Sigmoid colon (tissue), 7 donors: ENCODE data around the gene UCHL1. TPM values are rescaled to one million over a fixed set of nuclear protein-coding genes. Genes with fewer than 3 reads are reported as not detected.

Experiments
- DNase-seq: peaks from one replicate; pipeline ENCODE4 v3.0.0-alpha.2; 2019
- H3K27ac ChIP-seq, 4 donors: fragments of 200-600 bp; sonication (generic); one replicate each; pipeline ENCODE4 v1.5.1; 2016 to 2019; ENCODE audit warnings: mild to moderate bottlenecking in 1 of 4
- H3K27me3 ChIP-seq, 3 donors: fragments of 200-600 bp; sonication (generic); one replicate each; pipeline ENCODE4 v1.5.1; 2019; ENCODE audit warnings: mild to moderate bottlenecking in 1 of 3
- H3K36me3 ChIP-seq, 4 donors: fragments of 200-600 bp; sonication (generic); one replicate each; pipeline ENCODE4 v1.5.1; 2016 to 2019
- H3K4me1 ChIP-seq, 4 donors: fragments of 200-600 bp; sonication (generic); one replicate each; pipeline ENCODE4 v1.5.1; 2017 to 2019
- H3K4me3 ChIP-seq, 4 donors: fragments of 200-600 bp; sonication (generic); one replicate each; pipeline ENCODE4 v1.5.1; 2017 to 2019; ENCODE audit warnings: mild to moderate bottlenecking in 2 of 4, moderate library complexity in 1 of 4
- H3K9me3 ChIP-seq, 4 donors: fragments of 200-600 bp in 3 of 4; sonication (generic) in 3 of 4; one replicate each; pipeline versions ENCODE4 v1.5.1 to v1.6.1; 2013 to 2019
- EP300 ChIP-seq, 4 donors: sonication (generic); formaldehyde crosslinking; IDR thresholded peaks; one replicate each; pipeline ENCODE4 v1.6.1; 2017; ENCODE audit warnings: antibody characterized with exemption in 4 of 4
- POLR2A ChIP-seq, 2 donors: fragments of 450-650 bp; IDR thresholded peaks; one replicate each; pipeline ENCODE4 v1.6.1; 2016; ENCODE audit warnings: antibody characterized with exemption in 2 of 2, mild to moderate bottlenecking in 2 of 2, moderate library complexity in 2 of 2
- POLR2AphosphoS5 ChIP-seq, 4 donors: sonication (generic); formaldehyde crosslinking; IDR thresholded peaks; one replicate each; pipeline ENCODE4 v1.6.1; 2017; ENCODE audit warnings: antibody characterized with exemption in 4 of 4
- WGBS, 2 donors: extraction: QIAGEN DNeasy Blood & Tissue Kit; methylation state at CpG; one replicate each; pipeline ENCODE4 v1.1.7; 2013; 5-methylcytosine and 5-hydroxymethylcytosine counted together
- intact Hi-C: fragments of 100-400 bp; cut with DNase I; formaldehyde crosslinking; loops from one replicate; pipeline ENCODE4 v1.15.1; 2023
- polyA plus RNA-seq, 3 donors: library from polyadenylated mRNA; stranded (reverse); fragments of 200-250 nt; gene quantifications; one replicate each; pipeline ENCODE4 v1.2.3, GENCODE V29; 2013
- total RNA-seq, 4 donors: library from RNA; depleted of rRNA; stranded (reverse); fragments of >200 nt; gene quantifications; one replicate each; pipeline ENCODE4 v1.1.0, GENCODE V29; 2016
- TF ChIP-seq, protein P1 (sequence below), 4 experiments: fragments of 450-650 bp in 3 of 4; fragments of 200-600 bp in 1 of 4; IDR thresholded peaks; one replicate each; pipeline ENCODE4 v1.5.1; 2016 to 2019; ENCODE audit warnings: antibody characterized with exemption in 4 of 4, mild to moderate bottlenecking in 3 of 4, moderate library complexity in 2 of 4
- donor health status: healthy with polysubstance abuse.
- donor health status: Bipolar disorder and iron deficiency.
- donor health status: healthy.

The UCHL1 gene
- total and polyA plus RNA-seq, 7 donors, result 11.4 to 247 (median 108) TPM; not detected in 1

DNA sequence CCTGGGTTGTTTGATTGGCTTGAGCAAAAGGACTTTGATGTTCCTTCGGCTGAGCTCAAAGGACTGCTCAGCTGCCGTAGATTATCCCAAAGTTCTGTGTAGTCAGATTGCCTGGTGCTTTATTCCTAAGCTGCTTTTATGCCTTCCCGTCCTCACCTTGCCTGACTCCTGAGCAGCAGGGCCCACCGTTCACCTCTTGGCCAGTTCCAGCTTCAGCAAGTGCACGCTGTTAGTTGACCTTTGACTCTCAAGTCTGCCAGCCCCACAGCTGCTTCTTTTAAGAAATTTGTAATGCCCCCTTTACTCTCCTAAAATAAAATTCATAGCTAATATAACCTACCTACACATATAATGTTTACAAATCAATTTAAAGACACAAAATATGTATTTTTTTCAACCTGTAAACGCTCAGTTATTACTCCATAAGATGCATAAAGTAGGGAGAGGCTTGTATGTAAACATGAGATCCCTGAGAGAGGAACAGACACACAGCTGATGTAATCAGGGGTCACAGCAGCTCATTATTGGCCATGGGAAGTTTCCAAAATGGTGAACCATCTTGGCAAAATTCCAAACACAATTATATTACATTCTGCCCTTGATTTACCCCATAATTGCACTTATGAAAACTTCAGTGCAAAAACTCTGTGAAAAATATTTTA is 28.6 kb downstream of the UCHL1 start:
- Histone ChIP-seq H3K36me3 (no peaks in the 10 kb centered on the region), H3K27me3 (no peaks in the 10 kb centered on the region), H3K27ac (no peak overlapping the region), H3K4me3 (no peak overlapping the region), H3K9me3 (no peaks in the 10 kb centered on the region), H3K4me1 (no peaks in the 10 kb centered on the region)
- no peak for DNase-seq
- 69 to 83% methylated on average over 6 of the region's 6 CpGs for WGBS, 2 donors
- TF ChIP-seq POLR2A (IDR thresholded peaks at IDR 0.05) (no peak), POLR2AphosphoS5 (IDR thresholded peaks at IDR 0.05) (no peak), EP300 (IDR thresholded peaks at IDR 0.05) (no peak)
- TF ChIP-seq, protein P1, sequence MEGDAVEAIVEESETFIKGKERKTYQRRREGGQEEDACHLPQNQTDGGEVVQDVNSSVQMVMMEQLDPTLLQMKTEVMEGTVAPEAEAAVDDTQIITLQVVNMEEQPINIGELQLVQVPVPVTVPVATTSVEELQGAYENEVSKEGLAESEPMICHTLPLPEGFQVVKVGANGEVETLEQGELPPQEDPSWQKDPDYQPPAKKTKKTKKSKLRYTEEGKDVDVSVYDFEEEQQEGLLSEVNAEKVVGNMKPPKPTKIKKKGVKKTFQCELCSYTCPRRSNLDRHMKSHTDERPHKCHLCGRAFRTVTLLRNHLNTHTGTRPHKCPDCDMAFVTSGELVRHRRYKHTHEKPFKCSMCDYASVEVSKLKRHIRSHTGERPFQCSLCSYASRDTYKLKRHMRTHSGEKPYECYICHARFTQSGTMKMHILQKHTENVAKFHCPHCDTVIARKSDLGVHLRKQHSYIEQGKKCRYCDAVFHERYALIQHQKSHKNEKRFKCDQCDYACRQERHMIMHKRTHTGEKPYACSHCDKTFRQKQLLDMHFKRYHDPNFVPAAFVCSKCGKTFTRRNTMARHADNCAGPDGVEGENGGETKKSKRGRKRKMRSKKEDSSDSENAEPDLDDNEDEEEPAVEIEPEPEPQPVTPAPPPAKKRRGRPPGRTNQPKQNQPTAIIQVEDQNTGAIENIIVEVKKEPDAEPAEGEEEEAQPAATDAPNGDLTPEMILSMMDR (IDR thresholded peaks at IDR 0.05), result no peak
- intact Hi-C loops, result no loop called here

DNA sequence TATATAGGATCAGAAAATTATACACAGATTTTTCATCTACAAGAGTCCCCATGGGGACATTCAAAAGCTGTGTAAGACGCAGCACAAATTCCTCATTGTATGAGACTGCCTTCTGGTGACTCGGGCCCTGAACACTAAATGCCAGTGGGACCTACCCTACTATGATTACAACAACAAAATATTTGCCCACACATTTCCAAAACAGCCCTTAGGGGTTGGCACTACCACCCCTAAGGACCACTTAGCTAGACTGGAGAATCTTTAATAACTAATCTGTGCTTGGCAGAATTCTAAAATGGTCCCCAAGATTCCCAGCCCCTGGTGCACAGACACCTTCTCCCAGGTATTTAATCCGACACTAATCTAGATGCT is 29.1 kb downstream of the UCHL1 start:
- Histone ChIP-seq H3K36me3 (no peaks in the 10 kb centered on the region), H3K27me3 (no peaks in the 10 kb centered on the region), H3K9me3 (no peaks in the 10 kb centered on the region), H3K4me1 (no peaks in the 10 kb centered on the region), H3K27ac (no peak overlapping the region), H3K4me3 (no peak overlapping the region)
- intact Hi-C loops, result no loop called here
- TF ChIP-seq POLR2A (IDR thresholded peaks at IDR 0.05) (no peak), EP300 (IDR thresholded peaks at IDR 0.05) (no peak), POLR2AphosphoS5 (IDR thresholded peaks at IDR 0.05) (no peak)
- TF ChIP-seq, protein P1 (IDR thresholded peaks at IDR 0.05), result no peak
- WGBS, 2 donors, result 86 to 92% methylated on average over 3 of the region's 3 CpGs
- DNase-seq, result no peak

DNA sequence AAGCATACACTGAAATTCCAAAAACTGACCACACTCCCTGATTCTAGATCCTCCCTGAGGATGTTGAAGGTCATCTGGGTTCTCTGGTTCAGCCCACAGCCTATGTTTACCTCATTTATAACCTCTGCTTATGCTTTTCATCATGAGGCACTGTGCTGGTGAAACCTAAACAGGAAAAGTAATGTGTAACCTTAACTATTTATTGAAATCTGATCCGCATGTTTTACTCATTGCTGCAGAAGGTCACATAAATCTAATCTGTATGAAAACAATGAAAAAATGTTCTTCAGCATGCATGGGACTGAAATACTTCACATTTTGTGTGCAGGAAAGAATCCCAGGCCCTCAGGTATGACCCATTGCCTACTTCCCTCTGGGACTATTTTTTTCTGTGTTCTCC is 30.3 kb downstream of the UCHL1 start:
- intact Hi-C loops, result no loop called here
- Histone ChIP-seq H3K27me3 (no peaks in the 10 kb centered on the region), H3K9me3 (no peaks in the 10 kb centered on the region), H3K36me3 (no peaks in the 10 kb centered on the region), H3K4me1 (no peaks in the 10 kb centered on the region), H3K27ac (no peak overlapping the region), H3K4me3 (no peak overlapping the region)
- WGBS, 2 donors, result 75 to 77% methylated on average over 1 of the region's 1 CpG
- TF ChIP-seq POLR2A (IDR thresholded peaks at IDR 0.05) (no peak), EP300 (IDR thresholded peaks at IDR 0.05) (no peak), POLR2AphosphoS5 (IDR thresholded peaks at IDR 0.05) (no peak)
- TF ChIP-seq, protein P1 (IDR thresholded peaks at IDR 0.05), result no peak
- DNase-seq, result no peak

DNA sequence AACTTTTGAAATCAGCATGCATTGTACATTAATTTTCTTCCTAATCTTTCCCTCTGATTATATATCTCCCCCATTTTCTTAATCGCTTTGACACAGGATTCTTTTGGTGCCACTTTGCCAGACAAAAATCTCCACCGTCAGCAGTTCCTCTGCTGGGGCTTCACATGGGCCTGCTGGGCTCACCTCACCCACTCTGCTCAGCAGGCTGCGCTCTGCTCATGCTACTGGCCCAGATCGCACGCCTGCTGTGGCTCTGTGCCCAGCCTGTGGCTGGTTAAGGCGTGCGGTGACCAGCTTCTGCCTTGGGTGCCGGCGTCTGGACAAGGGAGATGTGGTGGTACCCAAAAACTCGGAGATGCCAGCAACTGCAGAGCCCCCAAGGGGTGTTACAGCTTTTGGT is 31.1 kb downstream of the UCHL1 start:
- Histone ChIP-seq H3K4me1 (no peaks in the 10 kb centered on the region), H3K27me3 (no peaks in the 10 kb centered on the region), H3K4me3 (no peak overlapping the region), H3K27ac (no peak overlapping the region), H3K36me3 (no peaks in the 10 kb centered on the region), H3K9me3 (no peaks in the 10 kb centered on the region)
- TF ChIP-seq POLR2A (IDR thresholded peaks at IDR 0.05) (no peak), POLR2AphosphoS5 (IDR thresholded peaks at IDR 0.05) (no peak), EP300 (IDR thresholded peaks at IDR 0.05) (no peak)
- TF ChIP-seq, protein P1 (IDR thresholded peaks at IDR 0.05), result no peak
- intact Hi-C loops, result no loop called here
- WGBS, 2 donors, result 92 to 95% methylated on average over 10 of the region's 10 CpGs
- DNase-seq, result no peak

DNA sequence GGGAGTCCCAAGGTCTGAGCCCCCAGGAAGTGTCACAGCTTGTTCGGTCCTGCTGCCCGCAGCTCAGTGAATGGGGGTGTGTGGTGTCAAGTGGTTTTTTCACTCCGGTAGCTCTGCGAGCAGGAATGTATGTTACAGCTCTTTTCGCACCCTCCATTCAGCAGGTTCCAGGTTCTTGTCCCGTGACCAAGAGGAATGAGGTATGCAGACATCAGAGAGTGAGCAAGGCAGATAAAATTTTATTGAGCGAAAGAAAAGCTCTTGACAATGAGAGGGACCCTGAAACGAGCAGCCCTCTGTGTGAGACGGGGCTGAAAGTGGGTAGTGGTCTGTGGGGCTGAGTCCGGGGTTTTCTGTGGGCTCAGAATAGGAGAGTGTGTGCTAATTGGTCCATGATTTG is 31.5 kb downstream of the UCHL1 start:
- 94 to 95% methylated on average over 10 of the region's 10 CpGs for WGBS, 2 donors
- no peaks in the 10 kb centered on the region for H3K4me1 ChIP-seq
- no peak overlapping the region for H3K4me3 ChIP-seq
- intact Hi-C loops, result no loop called here
- no peak overlapping the region for H3K27ac ChIP-seq
- DNase-seq, result no peak
- no peak for TF ChIP-seq POLR2AphosphoS5 (IDR thresholded peaks at IDR 0.05)
- TF ChIP-seq EP300 (IDR thresholded peaks at IDR 0.05), result no peak
- TF ChIP-seq POLR2A (IDR thresholded peaks at IDR 0.05), result no peak
- TF ChIP-seq, protein P1 (IDR thresholded peaks at IDR 0.05), result no peak
- H3K27me3 ChIP-seq, result no peaks in the 10 kb centered on the region
- no peaks in the 10 kb centered on the region for H3K9me3 ChIP-seq
- H3K36me3 ChIP-seq, result no peaks in the 10 kb centered on the region
